H1 (cell line): ENCODE measurements around the gene MCCC1. TPM values are rescaled to one million over a fixed set of nuclear protein-coding genes. Genes with fewer than 3 reads are reported as not detected.
A peak's percentile ranks its signal among the peaks of the same experiment; 100 is the strongest.

Experiments
- CTCF ChIA-PET: fragments of 300-600 bp; sonication (Branson Sonifier 250); formaldehyde crosslinking; loops from one replicate; lab custom pipeline; 2021; ENCODE audit not compliant: partially characterized antibody; lab: Charles Lee
- POLR2A ChIA-PET: fragments of 300-600 bp; sonication (Branson Sonifier 250); formaldehyde crosslinking; loops from one replicate; lab custom pipeline; 2021; ENCODE audit warnings: inconsistent platforms; ENCODE audit not compliant: partially characterized antibody; lab: Charles Lee
- DNase-seq, 2 experiments: peaks; one replicate each; pipeline versions ENCODE4 v3.0.0 to v3.0.0-alpha.2; 2010 to 2022; ENCODE audit warnings: low spot score in 2 of 2, low read depth in 1 of 2, mixed read lengths in 1 of 2
- FAIRE-seq: peaks from 2 replicates; lab custom pipeline; 2011; peaks lifted over from hg19 to GRCh38; lab: Jason Lieb, UNC
- H2AFZ ChIP-seq: 2 replicates; pipeline ENCODE4 v1.8.1; 2012; ENCODE audit warnings: low read length, inconsistent platforms
- H2AK5ac ChIP-seq: 2 replicates; pipeline ENCODE4 v1.6.1; 2013; ENCODE audit warnings: low read depth, low read length
- H2BK120ac ChIP-seq: replicated peaks from 2 replicates; pipeline ENCODE3; 2013; ENCODE audit warnings: low read depth, low read length, inconsistent platforms
- H2BK12ac ChIP-seq: 2 replicates; pipeline ENCODE4 v1.6.1; 2013; ENCODE audit warnings: low read depth, low read length
- H2BK15ac ChIP-seq: 2 replicates; pipeline ENCODE4 v1.6.1; 2013; ENCODE audit warnings: low read length
- H2BK20ac ChIP-seq: 2 replicates; pipeline ENCODE4 v1.6.1; 2013; ENCODE audit warnings: low read length
- H2BK5ac ChIP-seq: 2 replicates; pipeline ENCODE4 v1.6.1; 2013; ENCODE audit warnings: low read depth, low read length
- H3K14ac ChIP-seq: 2 replicates; pipeline ENCODE4 v1.6.1; 2013; ENCODE audit warnings: inconsistent platforms; ENCODE audit not compliant: insufficient read length
- H3K18ac ChIP-seq: 2 replicates; pipeline ENCODE4 v1.6.1; 2013; ENCODE audit warnings: low read length; ENCODE audit errors: extremely low read depth
- H3K23ac ChIP-seq: 2 replicates; pipeline ENCODE4 v1.6.1; 2013; ENCODE audit warnings: inconsistent platforms; ENCODE audit not compliant: insufficient read length
- H3K23me2 ChIP-seq: 2 replicates; pipeline ENCODE4 v1.6.1; 2013; ENCODE audit warnings: low read depth, low read length
- H3K27ac ChIP-seq: 2 replicates; pipeline ENCODE4 v1.6.1; 2011; ENCODE audit warnings: low read depth, low read length, inconsistent platforms
- H3K27me3 ChIP-seq, 4 experiments: replicated peaks in 1 of 4; 1 replicate in 1 of 4; 2 replicates in 3 of 4; pipeline versions ENCODE4 v1.6.1 to v1.8.1; 2011 to 2013; ENCODE audit warnings: low read length in 3 of 4, mild to moderate bottlenecking in 3 of 4, inconsistent platforms in 2 of 4, mixed read lengths in 2 of 4, moderate library complexity in 1 of 4; ENCODE audit not compliant: control insufficient read depth in 3 of 4, insufficient read depth in 3 of 4; ENCODE audit errors: extremely low read depth in 1 of 4
- H3K36me3 ChIP-seq, 4 experiments: 2 replicates each; pipeline versions ENCODE4 v1.6.1 to v1.8.1; 2011 to 2013; ENCODE audit warnings: mild to moderate bottlenecking in 4 of 4, low read length in 3 of 4, moderate library complexity in 2 of 4, control low read depth in 1 of 4, inconsistent platforms in 1 of 4; ENCODE audit not compliant: insufficient read depth in 4 of 4, control insufficient read depth in 2 of 4
- H3K4ac ChIP-seq: replicated peaks from 2 replicates; pipeline ENCODE3; 2013; ENCODE audit warnings: low read length, low read depth, mixed read lengths, inconsistent platforms; ENCODE audit not compliant: insufficient read length
- H3K4me1 ChIP-seq, 4 experiments: replicated peaks in 1 of 4; 1 replicate in 1 of 4; 2 replicates in 3 of 4; pipeline versions ENCODE4 v1.6.1 to v1.8.1; 2011 to 2013; ENCODE audit warnings: low read length in 3 of 4, inconsistent platforms in 2 of 4, mixed read lengths in 1 of 4; ENCODE audit not compliant: insufficient read depth in 4 of 4, control insufficient read depth in 3 of 4
- H3K4me2 ChIP-seq, 2 experiments: 2 replicates each; pipeline versions ENCODE4 v1.6.1 to v1.8.1; 2011 to 2013; ENCODE audit warnings: low read depth in 2 of 2, low read length in 2 of 2, control low read depth in 1 of 2, inconsistent platforms in 1 of 2, mild to moderate bottlenecking in 1 of 2; ENCODE audit not compliant: insufficient read depth in 1 of 2
- H3K4me3 ChIP-seq, 4 experiments: fragments of 200-600, 300-600 bp in 1 of 4; sonication (generic), shearing (Covaris generic), sonication (Bioruptor Twin) in 1 of 4; 2 replicates each; pipeline versions ENCODE4 v1.5.1 to v1.8.1; 2011 to 2016; ENCODE audit warnings: low read length in 4 of 4, low read depth in 3 of 4, control low read depth in 2 of 4, inconsistent platforms in 2 of 4, mild to moderate bottlenecking in 2 of 4, mixed read lengths in 1 of 4, moderate library complexity in 1 of 4; ENCODE audit not compliant: insufficient read depth in 2 of 4; ENCODE audit errors: extremely low read depth in 1 of 4
- H3K56ac ChIP-seq: replicated peaks from 2 replicates; pipeline ENCODE3; 2013; ENCODE audit warnings: low read depth, mild to moderate bottlenecking, mixed read lengths, low read length, inconsistent platforms; ENCODE audit not compliant: insufficient read length
- H3K79me1 ChIP-seq: 2 replicates; pipeline ENCODE4 v1.6.1; 2013; ENCODE audit warnings: low read depth, low read length, control low read depth
- H3K79me2 ChIP-seq, 2 experiments: 2 replicates each; pipeline versions ENCODE4 v1.6.1 to v1.8.1; 2012 to 2013; ENCODE audit warnings: low read length in 2 of 2, mild to moderate bottlenecking in 2 of 2, inconsistent platforms in 1 of 2; ENCODE audit not compliant: insufficient read depth in 2 of 2, control insufficient read depth in 1 of 2
- H3K9ac ChIP-seq, 4 experiments: replicated peaks in 1 of 4; 1 replicate in 1 of 4; 2 replicates in 3 of 4; pipeline versions ENCODE4 v1.6.1 to v1.8.1; 2011 to 2013; ENCODE audit warnings: low read depth in 3 of 4, low read length in 3 of 4, control low read depth in 2 of 4, mild to moderate bottlenecking in 2 of 4, moderate library complexity in 2 of 4, inconsistent platforms in 1 of 4; ENCODE audit errors: extremely low read depth in 1 of 4
- H3K9me3 ChIP-seq, 2 experiments: 2 replicates each; pipeline versions ENCODE4 v1.6.1 to v1.8.1; 2012 to 2013; ENCODE audit warnings: mild to moderate bottlenecking in 2 of 2, moderate library complexity in 2 of 2, control low read depth in 1 of 2, inconsistent platforms in 1 of 2, low read depth in 1 of 2, low read length in 1 of 2, mixed read lengths in 1 of 2; ENCODE audit not compliant: insufficient read depth in 2 of 2
- H4K20me1 ChIP-seq, 2 experiments: replicated peaks in 1 of 2; 2 replicates each; pipeline versions ENCODE3 to v1.8.1; 2011 to 2013; ENCODE audit warnings: inconsistent platforms in 2 of 2, low read length in 2 of 2, mild to moderate bottlenecking in 1 of 2; ENCODE audit not compliant: insufficient read depth in 2 of 2, control insufficient read depth in 1 of 2
- H4K5ac ChIP-seq: 2 replicates; pipeline ENCODE4 v1.6.1; 2013; ENCODE audit warnings: low read length, low read depth, mixed read lengths, inconsistent platforms; ENCODE audit not compliant: insufficient read length
- H4K8ac ChIP-seq: 2 replicates; pipeline ENCODE4 v1.8.0; 2013; ENCODE audit warnings: mild to moderate bottlenecking, moderate library complexity, low read length, inconsistent platforms; ENCODE audit not compliant: insufficient read depth; ENCODE audit errors: extremely low read depth
- H4K91ac ChIP-seq: replicated peaks from 2 replicates; pipeline ENCODE3; 2013; ENCODE audit warnings: low read length, mixed read lengths, inconsistent platforms; ENCODE audit not compliant: insufficient read length
- HDAC6 ChIP-seq: IDR thresholded peaks from one replicate; pipeline ENCODE4 v1.7.1; 2012; ENCODE audit warnings: low read depth, mild to moderate bottlenecking, inconsistent platforms, low read length, moderate library complexity
- NRF1 ChIP-seq: IDR thresholded peaks from 2 replicates; pipeline ENCODE4 v1.6.1; 2011; ENCODE audit warnings: mild to moderate bottlenecking, low read depth, low read length, improper control_type of control experiment
- SIRT6 ChIP-seq: IDR thresholded peaks from one replicate; pipeline ENCODE4 v1.7.1; 2012; ENCODE audit warnings: low read length, inconsistent platforms
- TAF7 ChIP-seq: optimal IDR thresholded peaks from 2 replicates; pipeline ENCODE3; 2011; ENCODE audit warnings: low read depth, mild to moderate bottlenecking, inconsistent platforms, low read length, moderate library complexity, borderline replicate concordance
- YY1 ChIP-seq: IDR thresholded peaks from 2 replicates; pipeline ENCODE4 v1.6.1; 2011; ENCODE audit warnings: low read depth, mild to moderate bottlenecking, low read length
- ZNF274 ChIP-seq: IDR thresholded peaks from 2 replicates; pipeline ENCODE4 v1.7.0; 2012; ENCODE audit warnings: low read length, borderline replicate concordance; ENCODE audit errors: extremely low read depth
- WGBS, 2 experiments: shearing (Covaris generic) in 1 of 2; methylation state at CpG; one replicate each; pipeline versions ENCODE4 v1.1.6 to v1.1.7; 2013 to 2015; ENCODE audit warnings: low lambda C conversion rate in 2 of 2, mixed read lengths in 2 of 2, inconsistent platforms in 1 of 2, low coverage in 1 of 2, missing lambda C conversion rate in 1 of 2; ENCODE audit not compliant: insufficient replicate concordance in 2 of 2, insufficient coverage in 1 of 2, insufficient read length in 1 of 2; ENCODE audit errors: extremely low coverage in 1 of 2, missing lambda C conversion rate in 1 of 2; 5-methylcytosine and 5-hydroxymethylcytosine counted together
- polyA plus RNA-seq, 7 experiments: library from polyadenylated mRNA; depleted of rRNA in 3 of 7; stranded (reverse) in 5 of 7; unstranded in 2 of 7; fragments of >200 nt in 5 of 7; fragments of 200-250 nt in 2 of 7; gene quantifications; 1 replicate in 5 of 7; 2 replicates in 1 of 7; 4 replicates in 1 of 7; pipeline versions ENCODE4 v1.2.1 to v1.2.3, GENCODE V29; 2011 to 2013; ENCODE audit warnings: missing spikeins in 2 of 7, mixed read lengths in 2 of 7
- total RNA-seq: library from RNA; stranded (reverse); fragmentation: NEBNext Ultra II Directional; extraction: Animal tissue kit (Norgen Biotek cat#: 25700); gene quantifications from 2 replicates; pipeline ENCODE4 v1.2.1, GENCODE V29; 2021
- TF ChIP-seq, protein P1 (sequence below): IDR thresholded peaks from 2 replicates; pipeline ENCODE4 v1.6.1; 2011; ENCODE audit warnings: low read depth, mild to moderate bottlenecking, low read length; ENCODE audit not compliant: insufficient read depth

MCCC1 gene
- total and polyA plus RNA-seq, 2 of the 8 experiments (the other 6 are each of a cell fraction or from before 2014, with no cell fraction given), result 10.8 to 21.5 TPM

- TF ChIP-seq NRF1 (no peak), YY1 (no peak), HDAC6 (no peak), SIRT6 (no peak), TAF7 (no peak), ZNF274 (no peak)
- TF ChIP-seq, protein P1, sequence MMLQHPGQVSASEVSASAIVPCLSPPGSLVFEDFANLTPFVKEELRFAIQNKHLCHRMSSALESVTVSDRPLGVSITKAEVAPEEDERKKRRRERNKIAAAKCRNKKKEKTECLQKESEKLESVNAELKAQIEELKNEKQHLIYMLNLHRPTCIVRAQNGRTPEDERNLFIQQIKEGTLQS, result no peak
- no peak overlapping the region; the same call in 1 of the 2 replicates for H2BK15ac ChIP-seq
- H3K14ac ChIP-seq, result no peak overlapping the region
- ChIA-PET CTCF (interaction anchor here (1.1 to 6.0 kb wide), 4 partner anchors 14 to 18 kb away, joined by 3 to 60 read pairs (median 8); no protein-coding TSS in a partner anchor), POLR2A (interaction anchor here (1.4 to 3.9 kb wide), 3 partner anchors 11 to 18 kb away, joined by 4 to 29 read pairs (median 15); no protein-coding TSS in a partner anchor)
- H2BK5ac ChIP-seq, result peak overlapping the region; percentile 96
- H3K4me3 ChIP-seq, result peak overlapping the region; percentile 83 to 93 (median 86)
- H3K79me1 ChIP-seq, result peaks cover 3% of the 10 kb centered on the region; the same call in 1 of the 2 replicates
- H3K9me3 ChIP-seq, result no peaks in the 10 kb centered on the region
- no peak overlapping the region for H4K5ac ChIP-seq
- peak overlapping the region; percentile 38 for H3K56ac ChIP-seq
- H4K8ac ChIP-seq, result 0 out of 2 replicates have a peak overlapping the region, but pooled peaks have one; percentile 84
- no peak overlapping the region for H4K91ac ChIP-seq
- FAIRE-seq (no peak), DNase-seq (no peak)
- no peak overlapping the region for H2BK20ac ChIP-seq
- H3K79me2 ChIP-seq, result peaks cover 0 to 20% of the 10 kb centered on the region in 2 experiments; a peak in 2 of 4 replicates
- no peak overlapping the region for H2BK120ac ChIP-seq
- no peaks in the 10 kb centered on the region; a peak in 1 of 8 replicates for H3K36me3 ChIP-seq
- no peak overlapping the region for H3K23ac ChIP-seq
- no peak overlapping the region for H3K4ac ChIP-seq
- peak overlapping the region in 3 of 4 experiments; percentile 72 to 89 (median 87); a peak in 6 of 7 replicates for H3K9ac ChIP-seq
- WGBS, 2 experiments, result 17% methylated on average over 8 of the region's 8 CpGs; no CpG with 5 or more reads in 1 of the 2 experiments
- H2AFZ ChIP-seq, result peak overlapping the region; percentile 51; the same call in 1 of the 2 replicates
- H3K27me3 ChIP-seq, result no peaks in the 10 kb centered on the region
- H3K27ac ChIP-seq, result peak overlapping the region; percentile 74
- H2BK12ac ChIP-seq, result peak overlapping the region; percentile 84; the same call in 1 of the 2 replicates
- 0 out of 2 replicates have a peak overlapping the region, but pooled peaks have one; percentile 62 for H3K18ac ChIP-seq
- H3K4me2 ChIP-seq, result peak overlapping the region; percentile 65 to 78
- peaks cover 9% of the 10 kb centered on the region; the same call in 1 of the 2 replicates for H3K23me2 ChIP-seq
- H3K4me1 ChIP-seq, result no peaks in the 10 kb centered on the region; a peak in 2 of 7 replicates
- no peak overlapping the region for H2AK5ac ChIP-seq
- H4K20me1 ChIP-seq, result no peaks in the 10 kb centered on the region
Measured at GRCh38 chr3:183098536-183099025, 715 bp downstream of the MCCC1 start.
